ENCODE data around the gene CADPS.

DNA sequence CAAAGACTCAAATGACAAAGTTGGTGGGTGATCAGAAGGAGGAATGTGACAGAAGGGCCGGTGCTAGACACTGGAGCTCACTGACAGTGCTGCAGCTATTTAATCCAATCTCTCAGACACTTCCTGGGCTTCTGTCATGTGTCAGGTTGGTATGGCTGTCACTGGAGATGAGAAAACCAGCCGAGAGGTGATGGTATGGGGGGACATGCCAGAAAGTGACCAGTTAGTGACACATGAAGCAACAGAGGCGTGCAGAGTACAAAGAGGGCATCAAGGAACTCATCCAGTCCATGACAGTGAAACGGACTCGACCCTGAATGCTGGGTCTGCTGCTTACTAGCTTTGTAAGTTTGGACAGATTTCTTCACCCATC is 219.5 kb downstream of the CADPS start:
- TF ChIP-seq EZH2 (IDR thresholded peaks at IDR 0.05; ENCODE audit: low read length) = no peak
- TF ChIP-seq, protein P1, sequence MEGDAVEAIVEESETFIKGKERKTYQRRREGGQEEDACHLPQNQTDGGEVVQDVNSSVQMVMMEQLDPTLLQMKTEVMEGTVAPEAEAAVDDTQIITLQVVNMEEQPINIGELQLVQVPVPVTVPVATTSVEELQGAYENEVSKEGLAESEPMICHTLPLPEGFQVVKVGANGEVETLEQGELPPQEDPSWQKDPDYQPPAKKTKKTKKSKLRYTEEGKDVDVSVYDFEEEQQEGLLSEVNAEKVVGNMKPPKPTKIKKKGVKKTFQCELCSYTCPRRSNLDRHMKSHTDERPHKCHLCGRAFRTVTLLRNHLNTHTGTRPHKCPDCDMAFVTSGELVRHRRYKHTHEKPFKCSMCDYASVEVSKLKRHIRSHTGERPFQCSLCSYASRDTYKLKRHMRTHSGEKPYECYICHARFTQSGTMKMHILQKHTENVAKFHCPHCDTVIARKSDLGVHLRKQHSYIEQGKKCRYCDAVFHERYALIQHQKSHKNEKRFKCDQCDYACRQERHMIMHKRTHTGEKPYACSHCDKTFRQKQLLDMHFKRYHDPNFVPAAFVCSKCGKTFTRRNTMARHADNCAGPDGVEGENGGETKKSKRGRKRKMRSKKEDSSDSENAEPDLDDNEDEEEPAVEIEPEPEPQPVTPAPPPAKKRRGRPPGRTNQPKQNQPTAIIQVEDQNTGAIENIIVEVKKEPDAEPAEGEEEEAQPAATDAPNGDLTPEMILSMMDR (optimal IDR thresholded peaks at IDR 0.05 in 1 of 3, IDR thresholded peaks at IDR 0.05 in 1 of 3, conservative IDR thresholded peaks at IDR 0.05 in 1 of 3; ENCODE audit: extremely low read depth in 1 of 3, insufficient read depth in 2 of 3, low read length in 3 of 3) = no peak
